UCSD-AML1 (cell line): ENCODE results near the gene NR0B1.

Source experiments
- DNase-seq: peaks from one replicate; lab custom pipeline; 2025; ENCODE audit not compliant: unreplicated experiment; lab: John Stamatoyannopoulos, UW

NR0B1 gene

DNA sequence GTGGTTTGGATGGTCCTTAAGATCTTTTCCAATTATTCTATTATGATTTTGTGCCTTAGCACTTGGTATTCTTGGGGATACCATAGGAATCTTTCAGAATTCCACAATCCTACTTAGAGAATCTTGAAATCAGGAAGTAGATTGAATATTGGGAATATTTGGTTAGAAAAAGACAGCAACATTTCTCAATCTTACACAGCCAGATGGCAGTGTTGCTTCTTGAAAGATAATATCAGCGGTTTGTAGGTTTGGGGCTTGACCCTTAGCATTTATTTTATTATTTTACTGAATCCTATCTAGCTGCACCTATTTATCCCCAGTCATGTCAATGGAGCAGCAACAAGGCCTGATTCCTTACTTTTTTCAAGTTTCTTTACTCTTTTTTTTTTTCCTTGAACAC, 33.7 kb downstream of the NR0B1 start:
- no peak for DNase-seq

DNA sequence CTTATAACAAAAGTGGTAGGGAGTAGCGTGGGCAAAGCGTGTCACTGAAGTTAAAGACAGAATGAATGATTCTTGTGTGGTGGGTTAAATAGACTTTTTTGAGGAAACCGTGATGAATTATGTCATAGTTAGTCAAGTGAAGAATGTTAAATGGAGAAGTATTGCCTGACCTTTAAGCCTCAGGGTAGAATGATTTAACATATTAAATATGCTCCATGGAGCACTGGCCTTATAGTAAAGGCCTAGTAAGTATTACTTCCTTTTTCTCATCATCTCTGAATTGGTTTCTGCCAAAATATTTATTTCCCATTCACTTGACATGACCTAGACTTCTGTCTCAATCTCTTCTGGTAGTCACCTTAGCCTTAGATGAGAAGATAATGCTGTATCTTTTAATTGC, 38.6 kb downstream of the NR0B1 start:
- DNase-seq = no peak

DNA sequence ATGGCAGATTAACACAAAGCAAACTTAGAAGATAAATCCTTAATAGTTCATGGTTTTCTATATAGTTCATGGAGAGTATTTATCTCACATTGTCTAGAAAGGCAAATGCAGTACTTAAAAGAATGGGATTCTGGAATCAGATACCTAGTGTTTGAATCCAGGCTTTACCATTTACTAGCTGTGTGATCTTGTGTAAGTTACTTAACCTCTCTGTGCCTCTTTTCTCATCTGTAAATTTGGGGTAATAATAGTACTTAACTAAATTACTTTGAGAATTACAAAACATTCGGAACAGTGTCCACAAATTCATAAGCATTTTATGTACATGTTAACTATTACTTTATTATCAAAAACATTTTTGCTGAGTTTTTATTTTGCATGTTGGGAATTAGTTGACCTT, 46.4 kb downstream of the NR0B1 start:
- no peak for DNase-seq

DNA sequence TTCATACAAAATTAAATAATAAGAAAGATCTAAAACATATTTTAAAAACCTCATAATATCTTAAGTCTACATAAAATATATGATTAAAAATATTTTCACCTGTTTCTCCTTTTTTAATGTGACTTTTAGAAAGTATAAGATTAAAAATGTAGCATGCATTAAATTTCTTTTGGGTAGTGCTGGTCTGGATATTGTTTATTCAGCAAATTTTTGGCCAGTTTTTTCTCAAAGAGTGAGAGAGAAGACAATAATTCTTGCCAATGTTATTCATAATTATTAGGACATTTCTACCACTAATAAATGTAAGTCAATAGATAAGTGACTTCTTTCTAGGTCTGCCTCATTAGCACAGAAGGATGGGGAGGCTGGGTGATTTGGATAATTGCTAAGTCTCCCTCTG, 48.2 kb downstream of the NR0B1 start:
- DNase-seq = no peak

DNA sequence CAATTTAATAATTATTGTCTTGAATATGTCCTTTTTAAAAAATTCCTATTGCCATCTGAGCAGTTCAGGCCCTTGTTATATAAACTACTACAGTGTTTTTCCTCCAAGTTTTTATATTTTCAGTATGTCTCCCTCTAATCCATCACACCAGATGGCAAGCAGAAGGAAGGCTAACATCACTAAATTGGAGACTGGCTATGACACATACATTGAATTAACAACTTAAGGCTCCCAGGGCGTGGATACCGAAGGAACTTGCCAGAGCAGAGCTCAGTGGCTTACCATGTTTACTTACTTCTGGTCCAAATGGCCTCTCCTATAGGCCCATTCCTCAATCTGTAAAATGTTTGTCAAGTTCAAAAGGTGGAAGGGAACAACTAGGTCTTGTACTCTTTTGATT, 49.3 kb downstream of the NR0B1 start:
- DNase-seq = no peak
